ENCODE results near the gene CTRB2.
"Not testable (repeated sequence)": the region's sequence is repeated elsewhere in the genome, so short reads cannot be mapped to it uniquely, and the experiment has no call there.

CTRB2 gene

DNA sequence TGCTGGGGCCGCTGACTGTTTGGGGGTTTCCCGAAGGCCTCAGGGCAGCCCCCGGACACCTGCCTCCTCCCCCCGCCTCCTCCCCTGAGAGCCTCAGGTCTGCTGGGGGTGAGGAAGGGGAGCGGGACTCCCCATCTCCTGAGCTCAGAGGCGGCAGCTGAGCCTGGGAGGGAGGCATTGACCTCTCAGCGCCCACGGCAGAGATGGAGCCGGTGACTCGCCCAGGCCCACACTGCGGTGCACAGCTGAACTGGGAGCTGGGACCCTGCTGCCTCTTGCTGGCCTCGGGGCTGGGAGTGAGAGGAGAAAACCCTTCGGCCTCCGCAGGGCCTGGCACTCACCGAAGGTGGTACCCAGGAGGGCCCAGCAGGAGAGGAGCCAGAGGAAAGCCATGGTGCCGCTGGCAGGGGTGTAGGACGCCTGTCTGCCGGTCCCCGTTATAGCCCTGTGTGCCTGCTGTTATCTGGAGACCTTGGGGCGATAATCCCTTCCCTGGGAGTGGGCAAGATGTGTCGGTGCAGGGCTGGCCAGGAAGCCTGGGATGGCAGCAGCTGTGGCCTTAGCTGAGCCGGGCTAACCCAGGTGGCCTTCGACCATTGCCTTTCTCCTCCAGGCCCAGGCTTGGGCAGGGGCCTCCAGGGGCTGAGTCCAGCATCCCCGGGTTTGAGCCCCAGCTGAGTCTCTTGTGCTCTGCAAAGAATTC lies at the start of gene CTRB2:
Gene CTRB2 (minus strand): TSS at position 413 of the 703 bp plus-strand sequence. CDS start 20 bp downstream, at position 393.
- no peak for DNase-seq

- DNase-seq, result no peak
Observed at GRCh38 chr16:75256059-75256571, 49.2 kb upstream of the CTRB2 start.

DNA sequence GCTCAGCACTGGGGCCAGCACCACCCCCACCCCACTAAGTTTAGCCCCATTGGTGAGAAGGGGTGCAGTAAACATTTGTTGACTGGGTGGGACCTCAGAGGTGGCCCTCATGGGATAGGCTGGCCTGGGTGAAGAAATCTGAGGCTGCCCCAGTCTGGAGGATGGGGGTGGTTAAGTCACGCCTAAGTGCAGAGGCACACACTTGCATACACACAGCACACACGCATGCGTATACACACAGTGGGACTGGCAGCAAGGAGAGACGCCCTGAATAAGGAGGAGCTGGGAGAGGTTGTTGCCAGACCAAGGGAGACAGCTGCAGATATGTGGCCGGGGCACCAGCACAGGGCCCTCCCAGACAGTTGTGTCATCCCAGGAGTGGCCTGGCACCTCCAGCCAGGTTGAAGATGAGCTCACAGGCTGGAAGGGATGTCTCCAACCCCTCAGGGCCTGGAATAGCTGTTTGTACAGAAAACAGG lies 47.4 kb upstream of the CTRB2 start:
- no peak for DNase-seq

GRCh38 chr16:75252946-75253911 lies 46.3 kb upstream of the CTRB2 start:
- DNase-seq, result no peak

DNA sequence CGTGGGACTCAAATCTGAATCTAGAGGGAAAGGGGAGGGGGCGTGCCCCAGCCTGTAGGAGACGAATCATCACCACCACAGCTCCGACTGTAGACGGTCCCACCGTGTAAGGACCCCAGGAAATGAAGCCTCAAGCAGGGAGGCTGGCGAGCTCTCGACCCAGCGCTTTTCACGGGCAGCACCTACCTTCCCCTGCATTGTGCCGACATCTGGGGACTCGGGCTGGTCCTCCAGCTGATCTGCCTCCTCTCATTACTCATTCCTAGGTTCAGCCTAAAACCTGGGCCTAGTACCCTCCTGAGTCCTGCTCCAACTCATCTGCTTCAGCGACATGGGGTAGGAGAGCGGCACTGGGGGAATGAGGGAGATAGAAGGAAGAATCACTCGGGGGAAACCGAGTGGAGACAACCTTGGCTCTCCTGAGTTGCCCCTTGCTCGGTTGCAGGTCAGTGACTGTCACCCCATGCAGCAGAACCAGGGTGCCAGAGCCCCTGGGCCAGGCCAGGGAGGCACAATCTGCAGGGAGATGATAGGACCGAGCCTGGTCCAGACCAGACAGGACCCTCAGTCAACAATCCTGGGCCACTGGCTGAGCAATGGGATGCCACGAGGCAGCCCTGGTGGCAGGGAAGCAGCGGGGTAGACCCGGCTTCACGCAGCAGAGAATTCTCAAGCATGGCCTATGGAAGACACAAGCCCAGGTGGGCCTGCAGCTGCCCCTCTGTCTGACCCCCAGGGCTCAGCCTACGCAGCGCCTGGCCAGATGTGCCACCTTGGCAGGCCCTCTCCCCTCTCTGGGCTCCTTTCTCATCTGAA lies 45.3 kb upstream of the CTRB2 start:
- no peak for DNase-seq

DNA sequence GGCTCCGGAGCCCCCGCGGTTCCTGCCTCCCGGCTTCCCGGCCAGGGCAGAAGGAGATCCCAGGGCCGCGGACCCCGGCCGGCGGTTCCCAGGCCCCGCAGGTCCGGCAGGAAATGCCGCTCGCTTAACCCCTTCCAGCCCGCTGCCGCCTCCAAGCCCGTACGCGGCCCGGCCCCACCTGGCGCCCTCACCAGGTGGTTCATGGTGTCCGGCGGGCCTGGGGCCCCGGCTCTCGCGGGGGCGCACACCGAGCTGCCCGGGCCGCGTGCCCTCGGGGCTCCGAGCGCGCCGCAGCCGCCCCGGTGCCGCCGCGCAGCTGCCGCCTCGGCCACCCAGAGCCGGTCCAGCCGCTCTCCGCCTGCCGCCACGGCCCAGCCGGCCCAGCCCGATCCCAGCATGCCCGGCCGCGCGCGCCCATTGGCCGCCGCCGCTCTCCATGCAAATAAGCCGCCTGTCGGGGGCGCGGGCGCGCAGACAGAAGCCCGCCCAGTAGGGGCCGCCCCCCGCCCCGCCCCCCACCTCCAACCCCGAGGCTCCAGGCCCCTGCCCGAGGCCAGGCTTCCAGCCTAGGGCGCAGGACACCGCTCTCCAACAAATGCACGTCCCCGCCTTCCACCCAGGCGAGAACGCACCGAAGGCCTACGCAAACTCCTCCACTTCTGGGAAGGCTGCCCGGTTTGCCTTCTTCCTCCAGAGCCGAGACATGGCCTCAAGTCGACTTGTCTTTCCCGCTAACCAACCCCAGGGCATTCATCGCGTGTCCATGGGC lies 44.5 kb upstream of the CTRB2 start, which contains the start of gene BCAR1:
Gene BCAR1 (minus strand): TSS at position 345 of the 769 bp plus-strand sequence. CDS start 142 bp downstream, at position 203.
- DNase-seq, result peak; percentile 82

- DNase-seq, result no peak
Observed at GRCh38 chr16:75250809-75251279, 43.9 kb upstream of the CTRB2 start.

GRCh38 chr16:75250089-75250808 lies 43.3 kb upstream of the CTRB2 start:
- DNase-seq, result no peak

DNA sequence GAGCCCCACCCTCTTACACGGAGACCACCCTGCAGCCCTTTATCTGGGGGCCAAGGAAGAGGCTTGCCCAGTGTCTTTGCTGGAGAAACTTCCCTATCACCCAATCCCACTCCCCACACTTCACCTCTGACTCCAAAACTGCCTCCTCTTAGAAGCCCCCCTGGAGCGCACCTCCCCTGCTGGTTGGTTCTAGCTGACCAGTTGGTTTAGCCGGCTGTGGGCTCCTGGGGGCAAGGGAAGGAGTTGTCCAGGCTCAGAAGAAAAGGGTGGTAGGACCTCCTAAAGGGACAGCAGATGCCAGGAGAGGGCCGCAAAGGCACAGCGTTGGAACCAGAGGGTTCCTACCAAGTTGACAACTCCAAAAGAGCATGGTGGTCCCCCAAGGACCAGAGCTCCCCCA lies 42.5 kb upstream of the CTRB2 start:
- no peak for DNase-seq

DNA sequence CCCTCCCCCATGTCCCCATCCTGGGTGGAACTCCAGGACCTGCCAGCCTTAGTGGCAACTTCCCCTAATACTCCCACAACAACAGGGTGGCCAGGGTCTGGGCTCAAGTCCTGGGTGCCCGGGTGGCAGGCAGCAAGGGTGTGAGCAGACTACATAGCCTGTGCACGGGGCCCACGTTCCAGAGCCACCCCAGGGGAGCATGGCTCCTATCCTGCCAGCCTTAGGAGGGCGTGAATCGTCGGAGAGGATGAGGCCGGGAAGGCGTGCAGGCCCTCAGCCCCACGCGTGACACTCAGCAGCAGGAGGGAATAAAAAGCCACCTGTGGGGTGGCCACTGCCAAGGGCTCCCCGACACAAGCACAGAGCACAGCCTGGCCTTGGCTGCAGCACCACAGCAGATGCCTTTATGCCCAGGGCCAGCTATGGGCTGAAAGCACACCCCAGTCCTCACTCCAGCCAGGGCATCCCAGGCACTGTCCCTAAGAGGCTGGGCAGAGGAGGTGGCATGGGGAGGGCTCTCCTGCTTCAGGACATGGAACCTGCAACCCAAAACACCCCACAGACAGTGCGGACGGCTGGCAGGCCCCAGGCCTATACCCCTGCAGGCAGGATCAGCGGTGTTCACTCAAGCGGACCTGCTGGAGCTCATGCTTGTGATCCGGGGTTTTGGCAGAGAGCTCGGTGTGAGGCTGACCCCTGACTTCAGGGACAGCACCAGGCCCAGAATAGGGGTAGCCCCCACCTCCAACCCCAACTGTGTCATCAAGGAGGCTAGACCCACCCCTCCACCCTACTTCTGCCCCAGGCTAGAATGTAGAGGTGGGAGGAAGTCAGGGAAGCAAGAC lies 41.8 kb upstream of the CTRB2 start:
- DNase-seq, result no peak

DNA sequence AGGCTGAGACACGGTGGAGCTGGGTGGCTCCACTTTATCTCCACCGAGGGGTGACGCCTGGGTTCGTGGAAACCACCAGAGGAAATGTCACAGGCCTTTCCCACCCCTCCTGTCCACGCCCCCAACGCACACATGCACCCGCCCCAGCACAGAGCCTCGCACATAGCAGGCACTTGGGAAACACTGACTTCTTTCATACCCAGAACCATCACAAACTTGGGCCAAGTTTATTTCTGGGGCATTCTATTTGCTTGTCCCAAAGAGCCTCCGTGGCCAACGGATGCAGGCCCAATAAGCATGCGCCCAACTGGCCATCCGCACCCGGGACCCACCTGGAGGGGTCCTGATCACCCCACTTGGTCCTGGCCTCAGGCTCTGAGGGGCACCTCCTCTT lies 41.2 kb upstream of the CTRB2 start:
- DNase-seq, result no peak

- no peak for DNase-seq
Observed at GRCh38 chr16:75247249-75247648, 40.3 kb upstream of the CTRB2 start.

DNA sequence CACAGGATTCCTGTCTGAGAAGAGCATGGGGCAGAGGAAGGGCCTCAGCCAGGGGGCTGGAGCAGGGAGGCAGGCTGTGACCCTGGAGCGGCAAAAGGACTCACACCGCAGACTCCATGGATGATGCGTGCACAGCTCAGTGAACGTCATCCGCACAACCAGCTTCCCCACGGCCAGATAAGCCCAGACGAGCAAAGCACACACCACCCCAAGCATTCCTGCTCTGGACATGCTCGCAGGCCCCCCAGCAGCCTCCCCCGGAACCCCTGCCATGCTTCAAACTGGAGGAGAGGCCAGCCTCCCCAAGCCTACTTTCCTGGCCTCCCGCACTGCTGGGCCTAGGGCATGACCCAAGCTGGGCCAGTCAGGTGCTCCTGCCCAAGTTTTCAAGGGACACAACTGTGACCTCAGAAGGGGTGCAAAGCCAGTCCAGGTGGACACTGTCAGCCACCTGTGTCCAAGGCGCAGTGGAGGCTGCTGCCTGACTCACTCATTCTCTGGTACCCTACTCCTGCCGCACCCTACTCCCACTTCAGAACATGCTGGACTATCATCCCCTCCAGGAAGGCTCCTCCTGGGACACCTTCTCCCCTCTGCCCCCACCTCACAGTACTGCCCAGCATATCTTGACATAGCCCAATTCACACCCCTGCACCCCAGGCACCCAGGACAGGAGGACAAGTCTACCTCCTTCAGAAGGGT lies 39.7 kb upstream of the CTRB2 start:
- no peak for DNase-seq

DNA sequence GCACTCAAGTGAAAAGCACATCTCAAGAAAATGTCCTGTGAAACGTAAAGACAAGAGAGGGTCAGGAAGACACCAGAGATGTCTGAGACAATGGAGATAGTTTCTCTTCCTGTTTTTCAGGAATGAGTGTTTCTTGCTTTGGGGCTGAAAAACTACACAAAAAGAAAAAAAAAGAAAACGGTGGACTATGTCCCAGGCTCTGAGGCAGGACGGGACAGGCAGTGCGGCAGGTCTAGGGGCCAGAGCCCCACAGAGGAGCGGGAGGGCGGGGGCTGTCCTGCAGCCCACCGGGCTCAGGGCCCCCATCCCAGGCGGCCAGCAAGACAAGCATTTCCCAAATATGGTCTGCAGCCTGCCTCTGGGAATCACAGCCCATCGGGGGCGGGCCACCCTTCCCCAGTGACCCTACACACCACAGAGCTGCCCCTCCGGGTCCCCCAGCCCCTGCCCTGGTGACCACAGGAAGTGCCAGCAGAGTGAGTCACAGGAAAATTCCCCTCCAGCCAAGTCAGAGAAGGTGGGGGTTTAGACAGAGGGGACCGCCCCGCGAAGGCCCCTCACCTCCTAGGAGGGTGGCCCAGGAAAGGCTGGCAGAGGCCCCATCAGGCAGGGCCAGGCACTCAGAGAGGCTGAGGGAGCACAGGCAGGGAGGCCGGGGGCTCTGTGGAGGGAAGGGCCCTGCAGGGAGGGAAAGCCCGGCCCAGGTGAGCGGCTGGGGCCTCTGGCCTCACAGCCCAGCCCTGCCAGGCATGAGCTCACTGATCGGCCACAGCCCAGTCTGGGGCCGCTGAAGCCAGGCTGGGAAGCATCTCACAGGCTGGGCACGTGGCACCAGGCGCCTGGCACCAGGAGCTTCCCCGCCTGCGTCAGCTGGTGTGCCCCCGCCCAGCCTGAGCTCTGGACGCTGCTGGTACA lies 38.1 kb upstream of the CTRB2 start:
- no peak for DNase-seq

GRCh38 chr16:75244225-75244809 lies 37.4 kb upstream of the CTRB2 start:
- no peak for DNase-seq

- no peak for DNase-seq
Observed at GRCh38 chr16:75243667-75244224, 36.8 kb upstream of the CTRB2 start.

DNA sequence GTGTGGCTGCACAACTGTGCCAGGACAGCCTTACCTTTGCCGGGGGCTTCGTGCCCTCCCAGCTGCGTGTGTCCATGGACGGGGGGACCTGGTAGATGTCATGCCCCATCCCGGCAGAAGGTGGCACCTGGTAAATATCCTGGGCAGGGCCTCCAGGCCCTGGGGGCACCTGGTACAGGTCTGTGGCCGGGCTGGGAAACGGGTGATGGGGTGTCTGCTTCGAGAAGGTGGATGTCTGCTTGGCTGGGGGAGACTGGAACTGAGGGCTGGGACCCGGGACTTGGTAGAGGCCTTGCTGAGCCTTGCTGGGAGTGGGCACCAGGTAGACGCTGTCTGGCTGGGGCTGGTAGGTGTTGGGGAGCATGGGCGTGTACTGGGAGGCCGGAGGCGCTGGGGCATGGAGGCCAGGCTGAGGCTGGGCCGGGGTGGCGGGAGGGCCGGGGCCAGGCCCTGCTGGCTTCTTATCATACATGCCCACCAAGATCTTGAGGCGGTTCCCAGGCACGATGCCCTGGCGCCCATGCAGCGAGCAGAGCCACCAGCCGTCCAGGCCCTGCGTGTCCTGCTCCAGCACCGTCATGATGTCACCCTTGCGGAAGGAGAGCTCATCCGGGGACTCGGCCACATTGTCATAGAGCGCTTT lies 35.6 kb upstream of the CTRB2 start:
- DNase-seq, result not testable (repeated sequence)
